Caco-2 (cell line): ENCODE measurements around the gene NPB. TPM values are rescaled to one million over a fixed set of nuclear protein-coding genes. Genes with fewer than 3 reads are reported as not detected.

Source experiments
- BruUV-seq: library from RNA; stranded (reverse); fragments of 400-500 nt; replicated peaks from 2 replicates; lab custom pipeline; 2021; lab: Mats Ljungman, UMichigan
- CTCF ChIA-PET: fragments of 300-600 bp; sonication (Branson Sonifier 250); formaldehyde crosslinking; loops from one replicate; lab custom pipeline; 2022; ENCODE audit warnings: antibody characterized with exemption; lab: Charles Lee
- POLR2A ChIA-PET: fragments of 300-600 bp; sonication (Branson Sonifier 250); formaldehyde crosslinking; loops from one replicate; lab custom pipeline; 2022; ENCODE audit warnings: antibody characterized with exemption; lab: Charles Lee
- DNase-seq, 2 experiments: peaks; one replicate each; pipeline versions ENCODE4 v3.0.0 to v3.0.0-alpha.2; 2020 to 2022
- H3K27me3 ChIP-seq: replicated peaks from 2 replicates; pipeline ENCODE4 v1.6.0; 2011; ENCODE audit warnings: low read length; ENCODE audit not compliant: control insufficient read depth, insufficient read depth
- H3K36me3 ChIP-seq: 2 replicates; pipeline ENCODE4 v1.5.1; 2011; ENCODE audit warnings: low read length; ENCODE audit not compliant: control insufficient read depth, insufficient read depth
- H3K4me1 ChIP-seq: fragments of 250-450 bp; sonication (Bioruptor Pico); 2 replicates; pipeline ENCODE4 v1.5.1; 2020; ENCODE audit warnings: mild to moderate bottlenecking
- H3K4me3 ChIP-seq: 2 replicates; pipeline ENCODE4 v1.5.1; 2011; ENCODE audit warnings: low read depth, mild to moderate bottlenecking, control low read depth, low read length
- H3K9me3 ChIP-seq: fragments of 250-450 bp; sonication (Bioruptor Pico); 2 replicates; pipeline ENCODE4 v1.5.1; 2020; ENCODE audit warnings: mild to moderate bottlenecking, moderate library complexity
- H3K27ac Mint-ChIP-seq: one replicate; pipeline ENCODE4 v1.8.0; 2022; ENCODE audit warnings: mixed read lengths; ENCODE audit not compliant: unreplicated experiment
- H3K27me3 Mint-ChIP-seq: one replicate; pipeline ENCODE4 v1.8.0; 2022; ENCODE audit warnings: mixed read lengths; ENCODE audit not compliant: insufficient read depth, unreplicated experiment
- H3K36me3 Mint-ChIP-seq: one replicate; pipeline ENCODE4 v1.8.0; 2022; ENCODE audit warnings: mild to moderate bottlenecking, mixed read lengths; ENCODE audit not compliant: insufficient read depth, unreplicated experiment
- H3K4me1 Mint-ChIP-seq: one replicate; pipeline ENCODE4 v1.8.0; 2022; ENCODE audit warnings: low read depth, mixed read lengths; ENCODE audit not compliant: unreplicated experiment
- H3K4me3 Mint-ChIP-seq: one replicate; pipeline ENCODE4 v1.8.0; 2022; ENCODE audit warnings: mild to moderate bottlenecking, moderate library complexity, mixed read lengths; ENCODE audit not compliant: unreplicated experiment
- H3K9me3 Mint-ChIP-seq: one replicate; pipeline ENCODE4 v1.8.0; 2022; ENCODE audit warnings: mixed read lengths; ENCODE audit not compliant: unreplicated experiment
- intact Hi-C: fragments of 100-400 bp; cut with micrococcal nuclease; formaldehyde crosslinking; loops from one replicate; pipeline ENCODE4 v1.10.0; 2022; ENCODE audit not compliant: unreplicated experiment
- total RNA-seq: library from RNA; stranded (reverse); gene quantifications from 2 replicates; pipeline ENCODE4 v1.2.3, GENCODE V29; 2022
- TF ChIP-seq, protein P1 (sequence below), 2 experiments: fragments of 200-600 bp in 1 of 2; IDR thresholded peaks; 1 replicate in 1 of 2; 2 replicates in 1 of 2; pipeline versions ENCODE4 v1.5.1 to v1.8.0; 2011 to 2022; ENCODE audit warnings: antibody characterized with exemption in 1 of 2, control low read depth in 1 of 2, inconsistent platforms in 1 of 2, low read depth in 1 of 2, low read length in 1 of 2, mild to moderate bottlenecking in 1 of 2, moderate library complexity in 1 of 2; ENCODE audit not compliant: insufficient read depth in 1 of 2, severe bottlenecking in 1 of 2, unreplicated experiment in 1 of 2

NPB gene
- total RNA-seq, 1 experiment from 2014 or later, result 0.68 TPM

DNA sequence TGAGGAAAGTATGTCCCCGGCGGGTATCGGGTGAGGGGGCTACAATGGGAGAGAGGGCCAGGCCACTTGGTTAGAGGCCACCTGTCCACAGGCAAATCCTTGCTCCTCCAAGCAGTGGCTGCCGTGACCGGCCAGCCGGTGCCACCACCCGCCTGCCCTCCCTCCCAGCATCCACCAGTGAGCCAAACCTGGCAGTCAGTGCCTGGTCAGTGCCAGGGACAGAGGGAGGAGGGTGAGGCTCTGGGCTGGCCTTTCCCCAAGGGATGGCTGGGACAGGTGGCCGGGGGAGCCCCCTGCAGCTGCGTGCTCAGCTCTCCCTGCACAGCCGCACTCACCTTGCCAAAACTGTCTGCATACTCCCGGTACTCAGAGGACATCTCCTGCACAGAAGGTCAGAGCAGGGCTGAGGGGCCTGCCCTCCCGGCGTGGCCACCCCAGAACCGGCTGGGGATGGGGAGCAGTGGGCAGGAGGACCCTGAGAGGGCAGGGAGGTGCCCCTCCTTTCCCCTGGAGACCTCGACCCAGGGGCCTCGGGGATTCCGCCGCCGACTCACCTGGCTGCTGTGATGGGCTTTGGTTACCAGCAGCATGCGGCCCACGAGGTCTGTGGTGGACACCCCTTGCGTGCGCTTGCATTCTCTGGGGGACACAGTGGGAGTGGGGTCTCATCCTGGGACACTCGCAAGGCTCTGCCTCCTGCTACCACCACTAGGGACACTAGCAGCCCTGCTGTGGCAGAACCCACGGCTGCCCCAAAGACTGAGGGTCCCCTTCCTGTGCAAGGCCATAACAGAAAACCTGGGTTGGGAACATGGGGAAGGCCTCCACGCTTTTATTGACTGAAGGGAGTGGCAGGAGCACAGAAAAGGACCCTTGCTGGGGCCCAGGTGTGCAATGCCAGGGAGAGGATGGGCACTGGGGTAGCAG, 5.4 kb downstream of the NPB start:
- peaks cover 5% of the 10 kb centered on the region for H3K4me1 Mint-ChIP-seq
- H3K9me3 ChIP-seq, result no peaks in the 10 kb centered on the region
- no peaks in the 10 kb centered on the region for H3K9me3 Mint-ChIP-seq
- BruUV-seq, result no TSS peak
- no peaks in the 10 kb centered on the region for H3K27me3 Mint-ChIP-seq
- H3K27me3 ChIP-seq, result no peaks in the 10 kb centered on the region
- intact Hi-C loops, result no loop called here
- TF ChIP-seq, protein P1, sequence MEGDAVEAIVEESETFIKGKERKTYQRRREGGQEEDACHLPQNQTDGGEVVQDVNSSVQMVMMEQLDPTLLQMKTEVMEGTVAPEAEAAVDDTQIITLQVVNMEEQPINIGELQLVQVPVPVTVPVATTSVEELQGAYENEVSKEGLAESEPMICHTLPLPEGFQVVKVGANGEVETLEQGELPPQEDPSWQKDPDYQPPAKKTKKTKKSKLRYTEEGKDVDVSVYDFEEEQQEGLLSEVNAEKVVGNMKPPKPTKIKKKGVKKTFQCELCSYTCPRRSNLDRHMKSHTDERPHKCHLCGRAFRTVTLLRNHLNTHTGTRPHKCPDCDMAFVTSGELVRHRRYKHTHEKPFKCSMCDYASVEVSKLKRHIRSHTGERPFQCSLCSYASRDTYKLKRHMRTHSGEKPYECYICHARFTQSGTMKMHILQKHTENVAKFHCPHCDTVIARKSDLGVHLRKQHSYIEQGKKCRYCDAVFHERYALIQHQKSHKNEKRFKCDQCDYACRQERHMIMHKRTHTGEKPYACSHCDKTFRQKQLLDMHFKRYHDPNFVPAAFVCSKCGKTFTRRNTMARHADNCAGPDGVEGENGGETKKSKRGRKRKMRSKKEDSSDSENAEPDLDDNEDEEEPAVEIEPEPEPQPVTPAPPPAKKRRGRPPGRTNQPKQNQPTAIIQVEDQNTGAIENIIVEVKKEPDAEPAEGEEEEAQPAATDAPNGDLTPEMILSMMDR (IDR thresholded peaks at IDR 0.05; ENCODE audit: insufficient read depth in 1 of 2, low read depth in 1 of 2, low read length in 1 of 2, severe bottlenecking in 1 of 2, unreplicated experiment in 1 of 2), result no peak
- peaks cover 15% of the 10 kb centered on the region for H3K4me1 ChIP-seq
- H3K4me3 ChIP-seq, result no peak overlapping the region
- ChIA-PET POLR2A (no interaction called here), CTCF (no interaction called here)
- H3K27ac Mint-ChIP-seq, result peak overlapping the region; percentile 94
- no peak for DNase-seq
- H3K4me3 Mint-ChIP-seq, result no peak overlapping the region
- peaks cover 16% of the 10 kb centered on the region for H3K36me3 ChIP-seq
- H3K36me3 Mint-ChIP-seq, result peaks cover 92% of the 10 kb centered on the region

DNA sequence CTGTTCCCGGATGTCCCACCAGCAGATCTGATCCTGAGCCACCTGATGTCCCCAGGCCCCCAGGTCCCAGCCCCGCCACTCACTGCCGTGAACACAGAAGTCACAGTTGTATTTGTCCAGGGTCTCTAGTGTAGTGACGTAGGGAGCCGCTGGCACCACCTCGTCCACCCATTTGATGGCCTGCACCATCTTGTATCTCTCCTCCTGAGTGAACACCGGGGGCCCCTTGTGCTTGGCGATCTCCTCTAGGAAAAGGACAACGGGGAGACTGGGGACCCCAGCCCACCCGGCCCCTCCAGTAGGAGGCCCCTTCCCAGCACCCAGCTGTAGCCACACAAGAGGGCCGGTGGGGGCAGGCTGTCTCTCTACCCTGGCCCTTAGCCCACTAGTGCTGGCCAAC, 6.8 kb downstream of the NPB start:
- POLR2A ChIA-PET, result no interaction called here
- H3K4me1 ChIP-seq, result peaks cover 15% of the 10 kb centered on the region
- no peak for DNase-seq
- CTCF ChIA-PET, result interaction anchor here (0.6 kb wide), 1 partner anchor 15 kb away, joined by 4 read pairs; no protein-coding TSS in a partner anchor
- intact Hi-C loops, result no loop called here
- peaks cover 92% of the 10 kb centered on the region for H3K36me3 Mint-ChIP-seq
- no peaks in the 10 kb centered on the region for H3K27me3 Mint-ChIP-seq
- no peak overlapping the region for H3K4me3 ChIP-seq
- H3K36me3 ChIP-seq, result peaks cover 16% of the 10 kb centered on the region
- H3K27me3 ChIP-seq, result no peaks in the 10 kb centered on the region
- H3K27ac Mint-ChIP-seq, result peak overlapping the region; percentile 94
- H3K9me3 Mint-ChIP-seq, result no peaks in the 10 kb centered on the region
- peaks cover 13% of the 10 kb centered on the region for H3K4me1 Mint-ChIP-seq
- TF ChIP-seq, protein P1 (IDR thresholded peaks at IDR 0.05; ENCODE audit: insufficient read depth in 1 of 2, low read depth in 1 of 2, low read length in 1 of 2, severe bottlenecking in 1 of 2, unreplicated experiment in 1 of 2), result no peak
- no peak overlapping the region for H3K4me3 Mint-ChIP-seq
- BruUV-seq, result no TSS peak
- no peaks in the 10 kb centered on the region for H3K9me3 ChIP-seq

DNA sequence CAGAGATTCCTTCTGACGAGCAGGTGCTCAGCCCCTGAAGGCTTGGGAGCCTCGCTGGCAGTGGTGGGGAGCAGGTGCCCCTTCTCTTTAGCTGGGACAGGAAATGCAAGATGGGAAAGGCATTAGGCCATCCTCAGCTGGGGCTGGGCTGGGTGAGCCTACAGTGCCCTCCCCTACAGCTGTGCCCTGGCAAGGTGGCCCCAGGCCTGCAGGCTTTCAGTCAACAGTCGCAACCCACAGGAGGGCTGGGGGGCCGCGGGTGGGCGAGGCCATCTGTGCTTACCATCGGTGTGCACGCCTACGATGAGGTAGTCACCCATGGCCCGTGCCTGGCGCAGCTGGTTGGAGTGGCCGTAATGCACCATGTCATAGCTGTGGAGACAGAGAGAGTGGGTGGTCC, 7.2 kb downstream of the NPB start:
- TF ChIP-seq, protein P1 (IDR thresholded peaks at IDR 0.05; ENCODE audit: insufficient read depth in 1 of 2, low read depth in 1 of 2, low read length in 1 of 2, severe bottlenecking in 1 of 2, unreplicated experiment in 1 of 2), result no peak
- no peaks in the 10 kb centered on the region for H3K9me3 ChIP-seq
- no peaks in the 10 kb centered on the region for H3K27me3 ChIP-seq
- no peak overlapping the region for H3K4me3 ChIP-seq
- POLR2A ChIA-PET, result no interaction called here
- DNase-seq, result no peak
- intact Hi-C loops, result no loop called here
- CTCF ChIA-PET, result interaction anchor here (0.6 kb wide), 1 partner anchor 15 kb away, joined by 4 read pairs; no protein-coding TSS in a partner anchor
- BruUV-seq, result no TSS peak
- H3K4me1 Mint-ChIP-seq, result peaks cover 13% of the 10 kb centered on the region
- H3K4me3 Mint-ChIP-seq, result peak overlapping the region; percentile 89
- H3K27ac Mint-ChIP-seq, result peak overlapping the region; percentile 94
- peaks cover 16% of the 10 kb centered on the region for H3K36me3 ChIP-seq
- H3K27me3 Mint-ChIP-seq, result no peaks in the 10 kb centered on the region
- peaks cover 15% of the 10 kb centered on the region for H3K4me1 ChIP-seq
- peaks cover 91% of the 10 kb centered on the region for H3K36me3 Mint-ChIP-seq
- no peaks in the 10 kb centered on the region for H3K9me3 Mint-ChIP-seq
